Jurkat, Clone E6-1 (cell line): ENCODE data around the gene PHAF1.

Source experiments
- DNase-seq: peaks from one replicate; pipeline ENCODE4 v3.0.0-alpha.2; 2011; ENCODE audit warnings: low read depth, low spot score
- H3K4me3 ChIP-seq: 2 replicates; pipeline ENCODE4 v1.5.1; 2011; ENCODE audit warnings: mild to moderate bottlenecking, low read length, control low read depth, moderate library complexity

Gene PHAF1

GRCh38 chr16:67157106-67157748 lies 47.5 kb downstream of the PHAF1 start:
- no peak overlapping the region for H3K4me3 ChIP-seq
- DNase-seq = no peak

GRCh38 chr16:67157892-67158635 lies 48.3 kb downstream of the PHAF1 start:
- H3K4me3 ChIP-seq = no peak overlapping the region
- DNase-seq = no peak

GRCh38 chr16:67158637-67159600 lies 49.2 kb downstream of the PHAF1 start:
- H3K4me3 ChIP-seq = peak overlapping the region; percentile 90
- peak; percentile 48 for DNase-seq

- H3K4me3 ChIP-seq = no peak overlapping the region
Observed at GRCh38 chr16:67161595-67162058, 51.9 kb downstream of the PHAF1 start.

GRCh38 chr16:67162506-67163163 lies 52.9 kb downstream of the PHAF1 start:
- no peak overlapping the region for H3K4me3 ChIP-seq
- no peak for DNase-seq

More at GRCh38 chr16:67161595-67162058, 51.9 kb downstream of the PHAF1 start:
- DNase-seq = no peak

- H3K4me3 ChIP-seq = peak overlapping the region; percentile 24
- DNase-seq = no peak
Observed at GRCh38 chr16:67163164-67163998, 53.6 kb downstream of the PHAF1 start.

- peak overlapping the region; percentile 24; the same call in 1 of the 2 replicates for H3K4me3 ChIP-seq
- DNase-seq = no peak
Observed at GRCh38 chr16:67163999-67164558, 54.3 kb downstream of the PHAF1 start.

- H3K4me3 ChIP-seq = peak within 1 kb of the TSS; percentile 24; the same call in 1 of the 2 replicates
- DNase-seq = no peak
Observed at GRCh38 chr16:67164599-67165061, 54.9 kb downstream of the PHAF1 start, which contains the start of gene HSF4. TSS of gene HSF4 (plus strand) at chr16:67164745. CDS start at chr16:67164812, 67 bp downstream.

- no peak overlapping the region for H3K4me3 ChIP-seq
- no peak for DNase-seq
Observed at GRCh38 chr16:67165121-67166078, 55.7 kb downstream of the PHAF1 start.

GRCh38 chr16:67166110-67166547 lies 56.4 kb downstream of the PHAF1 start:
- no peak overlapping the region for H3K4me3 ChIP-seq
- DNase-seq = no peak

- DNase-seq = no peak
Observed at GRCh38 chr16:67166598-67167168, 56.9 kb downstream of the PHAF1 start.

GRCh38 chr16:67167588-67167987 lies 57.8 kb downstream of the PHAF1 start:
- H3K4me3 ChIP-seq = no peak overlapping the region
- no peak for DNase-seq

More at GRCh38 chr16:67166598-67167168, 56.9 kb downstream of the PHAF1 start:
- H3K4me3 ChIP-seq = no peak overlapping the region

- H3K4me3 ChIP-seq = no peak overlapping the region
- DNase-seq = no peak
Observed at GRCh38 chr16:67169011-67169451, 59.3 kb downstream of the PHAF1 start.

GRCh38 chr16:67169642-67170167 lies 60.0 kb downstream of the PHAF1 start:
- H3K4me3 ChIP-seq = peak overlapping the region; percentile 43
- DNase-seq = no peak

- H3K4me3 ChIP-seq = peak within 1 kb of the TSS; percentile 43
- peak; percentile 49 for DNase-seq
Observed at GRCh38 chr16:67170168-67170948, 60.6 kb downstream of the PHAF1 start, which contains the start of gene NOL3. TSS of gene NOL3 (plus strand) at chr16:67170538.
